T-helper 17 cell (primary cell): ENCODE data around the gene CAMSAP3. TPM values are rescaled to one million over a fixed set of nuclear protein-coding genes. Genes with fewer than 3 reads are reported as not detected.

ENCODE experiments used
- ATAC-seq: fragments of 150-1000 bp; cut with Tn5 transposase; 2 replicates; pipeline ENCODE4 v1.10.0; 2021; ENCODE audit warnings: mild to moderate bottlenecking, moderate library complexity
- DNase-seq, 3 donors: peaks; one replicate each; pipeline versions ENCODE4 v3.0.0 to v3.0.0-alpha.2; 2020 to 2021
- H3K9me3 ChIP-seq: one replicate; pipeline ENCODE4 v1.7.0; 2013; ENCODE audit warnings: low read length, mild to moderate bottlenecking; ENCODE audit not compliant: control insufficient read depth, poor library complexity, severe bottlenecking
- H3K27ac Mint-ChIP-seq: one replicate; pipeline ENCODE4 v1.8.0; 2022; ENCODE audit warnings: mild to moderate bottlenecking, moderate library complexity, mixed read lengths
- H3K27me3 Mint-ChIP-seq: one replicate; pipeline ENCODE4 v1.8.0; 2022; ENCODE audit warnings: mixed read lengths
- H3K36me3 Mint-ChIP-seq: one replicate; pipeline ENCODE4 v1.8.0; 2022; ENCODE audit warnings: low read depth, mixed read lengths
- H3K4me1 Mint-ChIP-seq: one replicate; pipeline ENCODE4 v1.8.0; 2022; ENCODE audit warnings: mild to moderate bottlenecking, mixed read lengths
- H3K4me3 Mint-ChIP-seq: one replicate; pipeline ENCODE4 v1.8.0; 2022; ENCODE audit warnings: mild to moderate bottlenecking, moderate library complexity, mixed read lengths
- total RNA-seq, 4 donors: library from RNA in 2 of 4; stranded (reverse) in 2 of 4; gene quantifications; one replicate each; pipeline ENCODE4 v1.2.3 and lab custom pipeline; 2022 to 2026

Gene CAMSAP3
- total RNA-seq, 2 donors from 2014 or later, result 0.12 to 0.44 TPM

DNA sequence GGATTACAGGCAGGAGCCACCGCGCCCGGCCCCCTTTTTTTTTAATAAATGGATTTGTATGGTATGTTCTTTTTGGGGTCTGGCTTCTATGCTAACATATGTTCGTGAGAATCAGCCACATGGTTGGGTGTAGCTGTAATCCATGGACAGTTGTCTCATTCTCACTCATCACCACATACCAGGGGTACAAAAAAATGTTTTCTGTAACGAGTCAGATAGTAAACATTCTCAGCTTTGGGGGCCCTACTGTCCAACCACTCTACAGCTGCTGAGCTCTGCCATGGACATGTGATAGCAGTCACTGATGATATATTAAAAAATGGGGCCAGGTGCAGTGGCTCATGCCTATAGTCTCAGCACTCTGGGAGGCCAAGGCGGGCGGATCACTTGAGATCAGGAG is 68.0 kb downstream of the CAMSAP3 start:
- no peak for DNase-seq
- peaks cover 2% of the 10 kb centered on the region for H3K27me3 Mint-ChIP-seq
- no peaks in the 10 kb centered on the region for H3K9me3 ChIP-seq
- no peak overlapping the region for H3K27ac Mint-ChIP-seq
- H3K4me1 Mint-ChIP-seq, result peaks cover 3% of the 10 kb centered on the region
- no peaks in the 10 kb centered on the region for H3K36me3 Mint-ChIP-seq
- ATAC-seq, result no peak
- no peak overlapping the region for H3K4me3 Mint-ChIP-seq

DNA sequence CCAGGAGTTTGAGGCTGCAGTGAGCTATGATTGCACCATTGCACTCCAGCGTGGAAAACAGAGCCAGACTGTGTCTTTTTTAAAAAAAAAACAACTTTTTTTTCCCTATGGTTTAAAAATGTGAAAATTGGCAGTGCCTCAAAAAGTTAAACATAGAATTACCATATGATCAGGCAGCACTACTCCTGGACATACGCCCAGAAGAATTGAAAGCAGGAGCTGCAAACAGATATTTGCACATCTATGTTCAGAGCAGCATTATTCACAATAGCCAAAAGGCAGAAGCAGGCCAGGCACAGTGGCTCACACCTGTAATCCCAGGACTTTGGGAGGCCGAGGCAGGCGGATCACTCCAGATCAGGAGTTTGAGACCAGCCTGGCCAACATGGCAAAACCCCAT is 69.4 kb downstream of the CAMSAP3 start:
- H3K4me1 Mint-ChIP-seq, result peaks cover 8% of the 10 kb centered on the region
- H3K9me3 ChIP-seq, result no peaks in the 10 kb centered on the region
- no peak for ATAC-seq
- no peak overlapping the region for H3K4me3 Mint-ChIP-seq
- no peak for DNase-seq
- H3K36me3 Mint-ChIP-seq, result peaks cover 4% of the 10 kb centered on the region
- H3K27ac Mint-ChIP-seq, result no peak overlapping the region
- peaks cover 12% of the 10 kb centered on the region for H3K27me3 Mint-ChIP-seq

Other genes starting within 250 kb of the CAMSAP3 start
- gene ARHGEF18, start 246.9 kb upstream of the CAMSAP3 start, total RNA-seq, result 100 to 1,000 TPM; 118 to 127 TPM
- not detected for gene PEX11G, start 106.8 kb upstream of the CAMSAP3 start, total RNA-seq
- gene ZNF358, start 79.8 kb upstream of the CAMSAP3 start, total RNA-seq, result 1 to 10 TPM; 4.1 to 5.1 TPM
- gene MCOLN1, start 73.2 kb upstream of the CAMSAP3 start, total RNA-seq, result 10 to 100 TPM; 11.4 to 17.0 TPM
- gene PNPLA6, start 60.1 kb upstream of the CAMSAP3 start, total RNA-seq, result 10 to 100 TPM; 95.1 to 97.2 TPM
- gene XAB2, start 33.7 kb downstream of the CAMSAP3 start, total RNA-seq, result 10 to 100 TPM; 56.3 to 70.1 TPM
- 100 to 1,000 TPM; 106 to 109 TPM for gene PET100, start 33.9 kb downstream of the CAMSAP3 start, total RNA-seq
- gene PCP2, start 37.9 kb downstream of the CAMSAP3 start, total RNA-seq, result 1 to 10 TPM; 2.0 to 9.1 TPM
- gene STXBP2, start 41.2 kb downstream of the CAMSAP3 start, total RNA-seq, result 100 to 1,000 TPM; 256 to 274 TPM
- gene RETN, start 73.2 kb downstream of the CAMSAP3 start, total RNA-seq, result not detected
- gene MCEMP1, start 81.2 kb downstream of the CAMSAP3 start, total RNA-seq, result under 1 TPM; 0.52 to 0.68 TPM
- 10 to 100 TPM; 55.5 to 69.8 TPM for gene TRAPPC5, start 85.0 kb downstream of the CAMSAP3 start, total RNA-seq
- 1 to 10 TPM in 1 of 2 donors, not detected in 1; 7.0 TPM for gene FCER2, start 106.3 kb downstream of the CAMSAP3 start, total RNA-seq
- not detected for gene CLEC4G, start 136.2 kb downstream of the CAMSAP3 start, total RNA-seq
- gene CD209, start 151.7 kb downstream of the CAMSAP3 start, total RNA-seq, result not detected
- gene CLEC4M, start 167.4 kb downstream of the CAMSAP3 start, total RNA-seq, result under 1 TPM in 1 of 2 donors, not detected in 1; 0.17 TPM
- 10 to 100 TPM in 1 of 2 donors, 1 to 10 TPM in 1; 9.3 to 10.1 TPM for gene EVI5L, start 234.4 kb downstream of the CAMSAP3 start, total RNA-seq